Stimulated activated naive B cell treated with anti-CD40 and anti-IgM and Interleukin-4, amounts not matched to agents 10 μg/mL and 1 μg/mL and 100 μg/mL, for 72 hours (primary cell): ENCODE results near the gene HYDIN.
"Not testable (repeated sequence)": the region's sequence is repeated elsewhere in the genome, so short reads cannot be mapped to it uniquely, and the experiment has no call there.

Experiments used
- ATAC-seq, 2 donors: fragments of 150-1000 bp; cut with Tn5 transposase; replicated peaks; 2 replicates each; pipeline ENCODE4 v1.10.0; 2021; ENCODE audit warnings: moderate library complexity in 1 of 2
- DNase-seq: peaks from one replicate; pipeline ENCODE4 v3.0.0; 2021
- H3K27ac Mint-ChIP-seq: one replicate; pipeline ENCODE4 v1.8.0; 2022; ENCODE audit warnings: mild to moderate bottlenecking, mixed read lengths
- H3K27me3 Mint-ChIP-seq, 2 donors: one replicate each; pipeline ENCODE4 v1.8.0; 2022; ENCODE audit warnings: mixed read lengths in 2 of 2
- H3K36me3 Mint-ChIP-seq, 2 donors: one replicate each; pipeline ENCODE4 v1.8.0; 2022; ENCODE audit warnings: mixed read lengths in 2 of 2, mild to moderate bottlenecking in 1 of 2
- H3K4me1 Mint-ChIP-seq, 2 donors: one replicate each; pipeline ENCODE4 v1.8.0; 2022; ENCODE audit warnings: mixed read lengths in 2 of 2, mild to moderate bottlenecking in 1 of 2
- H3K4me3 Mint-ChIP-seq, 2 donors: one replicate each; pipeline ENCODE4 v1.8.0; 2022; ENCODE audit warnings: mild to moderate bottlenecking in 2 of 2, mixed read lengths in 2 of 2, moderate library complexity in 1 of 2
- H3K9me3 Mint-ChIP-seq, 2 donors: one replicate each; pipeline ENCODE4 v1.8.0; 2022; ENCODE audit warnings: mixed read lengths in 2 of 2, mild to moderate bottlenecking in 1 of 2

Gene HYDIN

GRCh38 chr16:71023851-71024439 lies 206.6 kb downstream of the HYDIN start:
- not testable (repeated sequence) for H3K4me3 Mint-ChIP-seq, H3K4me1 Mint-ChIP-seq, H3K36me3 Mint-ChIP-seq, H3K27ac Mint-ChIP-seq, H3K27me3 Mint-ChIP-seq, DNase-seq, ATAC-seq, H3K9me3 Mint-ChIP-seq

GRCh38 chr16:71021961-71022537 lies 208.5 kb downstream of the HYDIN start:
- ATAC-seq, H3K4me1 Mint-ChIP-seq, DNase-seq, H3K27me3 Mint-ChIP-seq, H3K27ac Mint-ChIP-seq, H3K9me3 Mint-ChIP-seq, H3K36me3 Mint-ChIP-seq, H3K4me3 Mint-ChIP-seq: not testable (repeated sequence)

GRCh38 chr16:71019067-71019682 lies 211.3 kb downstream of the HYDIN start:
- H3K9me3 Mint-ChIP-seq, DNase-seq, H3K27me3 Mint-ChIP-seq, H3K4me1 Mint-ChIP-seq, H3K36me3 Mint-ChIP-seq, ATAC-seq, H3K27ac Mint-ChIP-seq, H3K4me3 Mint-ChIP-seq: not testable (repeated sequence)

GRCh38 chr16:71015419-71015818 lies 215.1 kb downstream of the HYDIN start:
- H3K4me3 Mint-ChIP-seq, H3K27ac Mint-ChIP-seq, ATAC-seq, H3K9me3 Mint-ChIP-seq, H3K36me3 Mint-ChIP-seq, H3K4me1 Mint-ChIP-seq, H3K27me3 Mint-ChIP-seq, DNase-seq: not testable (repeated sequence)

DNA sequence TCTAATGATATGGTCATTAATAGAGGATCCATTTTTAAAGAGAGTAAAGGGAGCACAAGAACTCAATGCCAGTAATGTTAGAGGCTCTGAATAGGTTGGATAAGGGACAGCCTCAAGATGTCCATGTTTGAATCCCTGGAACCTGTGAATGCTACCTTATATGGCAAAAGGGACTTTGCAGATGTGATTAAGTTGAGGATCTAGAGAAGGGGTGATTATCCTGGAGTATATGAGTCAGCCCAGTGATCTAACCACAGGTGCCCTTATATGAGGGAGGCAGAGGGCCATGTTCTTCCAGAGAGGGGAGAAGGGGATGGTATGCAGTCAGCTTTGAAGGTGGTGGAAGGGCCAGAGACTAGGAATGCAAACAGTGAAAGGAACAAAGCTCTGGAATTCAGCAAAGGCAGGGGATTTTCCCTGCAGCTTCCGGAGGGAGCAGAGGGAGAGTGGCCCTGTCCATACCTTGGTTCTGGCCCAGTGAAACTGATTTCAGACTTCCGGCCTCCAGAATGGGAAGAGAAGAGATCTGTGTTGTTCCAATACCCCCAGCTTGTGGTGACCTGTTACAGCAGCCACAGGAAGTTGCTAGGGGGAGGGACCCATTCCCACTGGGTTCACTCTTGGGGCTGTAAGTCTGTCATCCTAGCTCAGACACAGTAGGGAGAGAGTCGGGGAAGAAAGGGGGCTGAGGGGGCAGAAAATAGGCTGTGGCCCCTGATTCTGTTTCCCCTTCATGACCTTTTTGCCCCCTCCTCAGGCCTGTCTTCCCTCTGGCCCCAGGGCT lies 220.9 kb downstream of the HYDIN start:
- H3K27me3 Mint-ChIP-seq, H3K4me3 Mint-ChIP-seq, H3K9me3 Mint-ChIP-seq, H3K36me3 Mint-ChIP-seq, H3K27ac Mint-ChIP-seq, DNase-seq, H3K4me1 Mint-ChIP-seq, ATAC-seq: not testable (repeated sequence)

DNA sequence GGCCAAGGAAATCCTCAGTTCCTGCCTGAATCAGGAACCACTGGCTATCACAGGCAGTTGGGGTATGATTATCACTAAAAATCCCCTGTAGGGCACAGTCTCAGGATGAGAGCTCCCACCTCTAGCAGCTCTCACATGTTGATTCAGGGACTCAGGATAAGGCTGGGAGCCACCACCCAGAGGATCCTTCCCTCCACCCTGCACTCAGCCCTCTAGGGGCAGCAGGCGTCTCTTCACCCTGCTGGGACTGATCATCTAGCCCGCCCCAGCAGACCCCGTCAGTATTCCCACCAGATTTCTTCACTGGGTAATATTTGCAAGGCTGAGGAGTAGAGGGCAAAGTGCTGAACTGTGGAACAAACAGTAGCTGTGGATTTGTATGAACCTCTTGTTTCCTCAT lies 224.0 kb downstream of the HYDIN start:
- not testable (repeated sequence) for ATAC-seq, H3K27ac Mint-ChIP-seq, H3K27me3 Mint-ChIP-seq, H3K9me3 Mint-ChIP-seq, H3K4me1 Mint-ChIP-seq, H3K4me3 Mint-ChIP-seq, H3K36me3 Mint-ChIP-seq, DNase-seq

DNA sequence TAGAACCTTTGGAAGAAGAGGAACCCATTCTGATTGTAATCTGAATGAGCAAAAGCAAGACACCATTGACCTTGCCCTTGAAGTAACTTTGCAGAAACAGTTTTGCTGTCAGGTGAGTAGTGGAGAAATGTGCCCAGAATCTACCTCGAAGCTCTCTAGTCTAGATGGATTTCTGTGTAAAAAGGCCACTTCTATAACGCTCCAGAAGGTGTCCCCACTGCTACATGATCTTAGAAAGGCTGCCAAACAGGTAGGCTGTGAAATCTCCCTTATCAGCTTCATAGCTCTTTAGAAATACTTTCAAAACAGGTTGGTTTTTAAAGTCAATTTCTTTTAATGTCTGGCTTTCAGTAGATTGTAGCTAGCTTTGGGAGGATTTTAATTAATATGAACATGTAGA lies 230.8 kb downstream of the HYDIN start:
- H3K27ac Mint-ChIP-seq, H3K4me1 Mint-ChIP-seq, H3K4me3 Mint-ChIP-seq, H3K9me3 Mint-ChIP-seq, H3K36me3 Mint-ChIP-seq, H3K27me3 Mint-ChIP-seq, DNase-seq: not testable (repeated sequence)
- peak in 1 of 2 donors; percentile 57 for ATAC-seq

GRCh38 chr16:70995799-70996198 lies 234.7 kb downstream of the HYDIN start:
- not testable (repeated sequence) for ATAC-seq, H3K27ac Mint-ChIP-seq, DNase-seq, H3K4me1 Mint-ChIP-seq, H3K4me3 Mint-ChIP-seq, H3K27me3 Mint-ChIP-seq, H3K36me3 Mint-ChIP-seq, H3K9me3 Mint-ChIP-seq

DNA sequence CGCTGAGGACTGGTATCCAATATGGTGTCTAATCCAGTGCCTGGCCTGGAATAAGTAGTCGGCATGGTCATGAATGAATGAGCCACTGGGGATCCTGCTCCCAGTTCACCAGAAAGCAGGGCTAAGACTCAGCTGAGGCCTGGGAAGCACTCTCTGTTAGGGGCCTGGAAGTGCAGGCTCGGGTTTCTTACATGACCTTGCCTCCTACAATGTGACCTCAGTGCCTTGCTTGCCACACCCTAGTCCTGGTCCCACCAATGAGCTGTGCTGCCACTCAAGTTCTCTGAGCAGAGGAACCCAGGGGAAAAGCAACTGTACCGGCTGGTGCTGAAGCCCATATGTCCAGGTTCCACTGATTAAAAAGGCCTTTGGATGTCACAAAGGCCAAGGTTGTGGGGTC lies 238.0 kb downstream of the HYDIN start:
- not testable (repeated sequence) for H3K36me3 Mint-ChIP-seq, DNase-seq, H3K27ac Mint-ChIP-seq, H3K4me3 Mint-ChIP-seq, H3K9me3 Mint-ChIP-seq, H3K27me3 Mint-ChIP-seq, ATAC-seq, H3K4me1 Mint-ChIP-seq

- H3K4me1 Mint-ChIP-seq, H3K36me3 Mint-ChIP-seq, H3K27ac Mint-ChIP-seq, H3K4me3 Mint-ChIP-seq, H3K27me3 Mint-ChIP-seq, DNase-seq, H3K9me3 Mint-ChIP-seq: not testable (repeated sequence)
- peak; percentile 46 to 56 for ATAC-seq
Measured at GRCh38 chr16:70987019-70987715, 243.4 kb downstream of the HYDIN start.

DNA sequence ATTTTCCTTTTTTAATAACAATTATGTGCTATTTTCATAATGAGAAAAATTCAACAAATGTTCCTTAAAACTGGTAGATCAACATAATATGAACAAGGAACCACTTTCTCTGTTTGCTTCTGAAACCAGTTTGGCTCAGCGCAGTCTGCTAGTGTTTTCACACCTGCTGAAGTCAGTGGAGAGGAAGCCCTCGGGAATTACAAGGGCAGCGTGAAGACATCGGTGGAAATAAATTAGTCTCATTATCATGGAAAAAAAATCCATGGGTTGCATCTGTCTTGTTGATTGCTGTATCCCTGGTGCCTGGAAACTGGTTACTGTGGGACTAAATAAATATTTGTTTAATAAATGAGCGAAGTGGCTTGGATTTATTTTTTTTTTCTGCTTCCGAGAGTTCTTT lies 245.8 kb downstream of the HYDIN start:
- H3K27ac Mint-ChIP-seq, H3K36me3 Mint-ChIP-seq, H3K9me3 Mint-ChIP-seq, H3K4me1 Mint-ChIP-seq, DNase-seq, H3K27me3 Mint-ChIP-seq, ATAC-seq, H3K4me3 Mint-ChIP-seq: not testable (repeated sequence)

DNA sequence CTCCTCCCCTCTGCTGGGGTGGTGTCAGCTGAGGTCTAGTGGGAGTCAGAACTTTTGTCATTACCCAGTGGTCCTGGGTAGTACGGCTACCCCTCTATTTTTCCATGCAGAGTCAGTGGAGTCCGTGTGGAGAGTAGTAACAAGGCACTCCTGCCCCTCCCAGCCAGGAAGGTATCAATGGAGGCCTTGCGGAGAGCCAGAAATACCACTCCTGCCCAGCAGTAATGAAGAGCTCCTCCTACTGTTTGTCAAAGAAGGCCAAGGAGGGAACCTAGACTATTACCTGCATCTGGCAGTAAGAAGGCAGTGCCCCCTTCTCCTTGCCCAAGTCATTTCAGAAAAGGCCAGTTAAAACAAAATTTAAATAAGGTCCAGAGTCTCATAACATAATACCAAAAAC lies 262.2 kb downstream of the HYDIN start:
- ATAC-seq, H3K9me3 Mint-ChIP-seq, H3K4me3 Mint-ChIP-seq, DNase-seq, H3K27ac Mint-ChIP-seq, H3K27me3 Mint-ChIP-seq, H3K4me1 Mint-ChIP-seq, H3K36me3 Mint-ChIP-seq: not testable (repeated sequence)

DNA sequence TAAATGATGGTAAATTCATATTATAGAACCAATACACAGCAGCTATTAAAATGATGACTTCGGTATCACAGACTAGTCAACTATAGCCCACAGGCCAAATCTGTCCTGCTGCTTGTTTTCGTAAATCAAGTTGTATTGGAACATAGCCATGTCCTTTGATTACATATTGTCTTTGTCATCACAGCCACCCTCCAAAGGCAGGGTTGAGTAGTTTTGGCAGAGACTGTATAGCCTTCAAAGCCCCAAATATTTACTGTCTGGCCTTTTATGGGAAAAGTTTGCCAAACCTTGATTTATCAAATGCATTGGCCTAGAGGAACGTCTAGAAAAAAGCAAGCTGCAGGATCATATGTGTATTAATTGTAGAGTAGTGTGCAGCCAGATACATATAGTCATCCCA lies 270.4 kb downstream of the HYDIN start:
- H3K9me3 Mint-ChIP-seq, H3K4me1 Mint-ChIP-seq, H3K27me3 Mint-ChIP-seq, H3K27ac Mint-ChIP-seq, H3K4me3 Mint-ChIP-seq, ATAC-seq, DNase-seq, H3K36me3 Mint-ChIP-seq: not testable (repeated sequence)

GRCh38 chr16:70954922-70955321 lies 275.6 kb downstream of the HYDIN start:
- not testable (repeated sequence) for DNase-seq, H3K4me3 Mint-ChIP-seq, H3K4me1 Mint-ChIP-seq, H3K27me3 Mint-ChIP-seq, H3K36me3 Mint-ChIP-seq, H3K27ac Mint-ChIP-seq, ATAC-seq
- H3K9me3 Mint-ChIP-seq: peaks cover 5 to 10% of the 10 kb centered on the region in 2 donors
